Mucosa of descending colon (tissue), 3 donors: ENCODE measurements around the gene CBLL2. TPM values are rescaled to one million over a fixed set of nuclear protein-coding genes. Genes with fewer than 3 reads are reported as not detected.
"Not testable (repeated sequence)": the region's sequence is repeated elsewhere in the genome, so short reads cannot be mapped to it uniquely, and the experiment has no call there.

Experiments used
- ATAC-seq: fragments of 200-7000 bp; cut with Tn5 transposase; one replicate; pipeline ENCODE4 v1.9.1; 2020; ENCODE audit warnings: mild to moderate bottlenecking, moderate library complexity
- DNase-seq, 3 donors: peaks; one replicate each; pipeline ENCODE4 v3.0.0-alpha.2; 2020
- H3K36me3 ChIP-seq: fragments of 200-600 bp; one replicate; pipeline ENCODE4 v1.8.0; 2021; ENCODE audit warnings: low read depth, mild to moderate bottlenecking
- H3K4me1 ChIP-seq: fragments of 200-600 bp; one replicate; pipeline ENCODE4 v1.8.0; 2021; ENCODE audit warnings: low read depth, mild to moderate bottlenecking
- H3K4me3 ChIP-seq: fragments of 200-600 bp; one replicate; pipeline ENCODE4 v1.8.0; 2021; ENCODE audit warnings: mild to moderate bottlenecking
- H3K9me3 ChIP-seq: fragments of 200-600 bp; one replicate; pipeline ENCODE4 v1.8.0; 2021; ENCODE audit warnings: mild to moderate bottlenecking
- intact Hi-C, 2 donors: fragments of 100-400 bp; cut with DNase I in 1 of 2; cut with micrococcal nuclease in 1 of 2; formaldehyde crosslinking; loops; one replicate each; pipeline versions ENCODE4 v1.11.0 to v1.11.1; 2022; cut with DNase I, micrococcal nuclease
- total RNA-seq, 3 donors: library from RNA; stranded (reverse); fragmentation: NEBNext Ultra II Directional in 2 of 3; extraction: Animal tissue kit (Norgen Biotek cat#: 25700) in 2 of 3; gene quantifications; one replicate each; pipeline versions ENCODE4 v1.2.1 to v1.2.4, GENCODE V29; 2021 to 2023
- TF ChIP-seq, protein P1 (sequence below): fragments of 200-600 bp; IDR thresholded peaks from one replicate; pipeline ENCODE4 v1.8.0; 2022; ENCODE audit warnings: antibody characterized with exemption, mild to moderate bottlenecking
- donor health status: DM: no; HTN: no; CAD: no; lungs with moderate emphysema.
- donor health status: DM: no; HTN: no; CAD: no.
- donor health status: DM: no; HTN: yes; CAD: no.

Gene CBLL2
- total RNA-seq, 3 donors from 2014 or later, result not detected

DNA sequence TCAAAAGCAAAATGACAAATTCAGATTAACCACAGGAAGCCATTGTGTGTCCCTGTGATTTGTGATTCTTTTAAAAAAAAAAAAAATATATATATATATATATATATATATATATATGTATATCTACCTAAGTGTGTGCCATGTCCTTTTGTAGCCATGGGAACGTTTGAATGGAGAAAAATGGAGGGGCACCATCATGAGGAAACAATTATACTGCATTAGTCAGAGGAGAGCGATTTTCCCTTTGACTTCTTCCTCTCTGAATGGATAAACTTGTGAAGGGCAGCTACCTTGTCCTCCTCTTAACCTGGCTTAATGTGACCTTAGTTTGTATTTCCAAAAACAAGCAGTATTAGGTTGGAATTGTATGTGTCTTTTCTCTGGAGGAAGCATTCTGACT lies 23.3 kb upstream of the CBLL2 start:
- ATAC-seq (no peak), DNase-seq (no peak)
- no peaks in the 10 kb centered on the region for H3K9me3 ChIP-seq
- no peak overlapping the region for H3K4me3 ChIP-seq
- H3K36me3 ChIP-seq, result no peaks in the 10 kb centered on the region
- H3K4me1 ChIP-seq, result no peaks in the 10 kb centered on the region
- TF ChIP-seq, protein P1, sequence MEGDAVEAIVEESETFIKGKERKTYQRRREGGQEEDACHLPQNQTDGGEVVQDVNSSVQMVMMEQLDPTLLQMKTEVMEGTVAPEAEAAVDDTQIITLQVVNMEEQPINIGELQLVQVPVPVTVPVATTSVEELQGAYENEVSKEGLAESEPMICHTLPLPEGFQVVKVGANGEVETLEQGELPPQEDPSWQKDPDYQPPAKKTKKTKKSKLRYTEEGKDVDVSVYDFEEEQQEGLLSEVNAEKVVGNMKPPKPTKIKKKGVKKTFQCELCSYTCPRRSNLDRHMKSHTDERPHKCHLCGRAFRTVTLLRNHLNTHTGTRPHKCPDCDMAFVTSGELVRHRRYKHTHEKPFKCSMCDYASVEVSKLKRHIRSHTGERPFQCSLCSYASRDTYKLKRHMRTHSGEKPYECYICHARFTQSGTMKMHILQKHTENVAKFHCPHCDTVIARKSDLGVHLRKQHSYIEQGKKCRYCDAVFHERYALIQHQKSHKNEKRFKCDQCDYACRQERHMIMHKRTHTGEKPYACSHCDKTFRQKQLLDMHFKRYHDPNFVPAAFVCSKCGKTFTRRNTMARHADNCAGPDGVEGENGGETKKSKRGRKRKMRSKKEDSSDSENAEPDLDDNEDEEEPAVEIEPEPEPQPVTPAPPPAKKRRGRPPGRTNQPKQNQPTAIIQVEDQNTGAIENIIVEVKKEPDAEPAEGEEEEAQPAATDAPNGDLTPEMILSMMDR, result no peak
- intact Hi-C loops, result no loop called here

GRCh38 chrX:22268706-22269105 lies 4.0 kb upstream of the CBLL2 start:
- no peaks in the 10 kb centered on the region for H3K4me1 ChIP-seq
- DNase-seq, result no peak
- no peaks in the 10 kb centered on the region for H3K9me3 ChIP-seq
- TF ChIP-seq, protein P1, result no peak
- H3K4me3 ChIP-seq, result no peak overlapping the region
- no peak for ATAC-seq
- intact Hi-C loops, result no loop called here
- H3K36me3 ChIP-seq, result no peaks in the 10 kb centered on the region

GRCh38 chrX:22273714-22274317 lies 1.1 kb downstream of the CBLL2 start:
- H3K4me3 ChIP-seq, result no peak overlapping the region
- H3K36me3 ChIP-seq, result no peaks in the 10 kb centered on the region
- no peak for ATAC-seq
- intact Hi-C loops, result no loop called here
- H3K9me3 ChIP-seq, result no peaks in the 10 kb centered on the region
- TF ChIP-seq, protein P1, result no peak
- no peak for DNase-seq
- no peaks in the 10 kb centered on the region for H3K4me1 ChIP-seq

- H3K4me3 ChIP-seq, result no peak overlapping the region
- H3K4me1 ChIP-seq, result no peaks in the 10 kb centered on the region
- H3K9me3 ChIP-seq, result no peaks in the 10 kb centered on the region
- no peaks in the 10 kb centered on the region for H3K36me3 ChIP-seq
- DNase-seq (no peak), ATAC-seq (no peak)
- TF ChIP-seq, protein P1, result no peak
- intact Hi-C loops, result no loop called here
Measured at GRCh38 chrX:22276781-22277180, 4.1 kb downstream of the CBLL2 start.

DNA sequence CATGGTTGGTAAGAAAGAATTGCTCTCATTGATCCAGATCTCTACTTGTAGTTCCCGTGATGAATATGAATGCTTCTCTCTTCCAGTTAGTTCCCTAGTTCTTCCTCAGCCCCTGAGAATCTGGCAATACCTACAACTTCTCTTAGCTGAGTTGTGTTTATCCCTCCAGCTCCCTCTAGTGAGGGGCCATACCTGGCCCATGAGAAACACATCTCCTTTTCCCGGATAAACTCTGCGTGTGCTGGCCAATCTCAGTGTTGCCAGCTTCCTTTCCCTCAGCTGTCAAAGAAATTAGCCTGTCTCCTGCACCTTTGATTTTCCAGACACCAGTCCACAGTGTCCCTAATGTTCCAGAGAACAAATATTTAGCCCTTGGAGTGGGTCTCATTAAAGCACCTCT lies 5.7 kb downstream of the CBLL2 start:
- TF ChIP-seq, protein P1, result no peak
- intact Hi-C loops, result no loop called here
- Histone ChIP-seq H3K9me3 (no peaks in the 10 kb centered on the region), H3K4me1 (no peaks in the 10 kb centered on the region), H3K36me3 (no peaks in the 10 kb centered on the region), H3K4me3 (no peak overlapping the region)
- ATAC-seq, result no peak
- DNase-seq, result no peak

- DNase-seq, H3K4me1 ChIP-seq, intact Hi-C loops, H3K36me3 ChIP-seq, H3K9me3 ChIP-seq, ATAC-seq, H3K4me3 ChIP-seq: not testable (repeated sequence)
Measured at GRCh38 chrX:22289209-22289608, 16.5 kb downstream of the CBLL2 start.
